ENCODE results near the gene RSAD2.
A peak's percentile ranks its signal among the peaks of the same experiment; 100 is the strongest.
"Not testable (repeated sequence)": the region's sequence is repeated elsewhere in the genome, so short reads cannot be mapped to it uniquely, and the experiment has no call there.

The RSAD2 gene

DNA sequence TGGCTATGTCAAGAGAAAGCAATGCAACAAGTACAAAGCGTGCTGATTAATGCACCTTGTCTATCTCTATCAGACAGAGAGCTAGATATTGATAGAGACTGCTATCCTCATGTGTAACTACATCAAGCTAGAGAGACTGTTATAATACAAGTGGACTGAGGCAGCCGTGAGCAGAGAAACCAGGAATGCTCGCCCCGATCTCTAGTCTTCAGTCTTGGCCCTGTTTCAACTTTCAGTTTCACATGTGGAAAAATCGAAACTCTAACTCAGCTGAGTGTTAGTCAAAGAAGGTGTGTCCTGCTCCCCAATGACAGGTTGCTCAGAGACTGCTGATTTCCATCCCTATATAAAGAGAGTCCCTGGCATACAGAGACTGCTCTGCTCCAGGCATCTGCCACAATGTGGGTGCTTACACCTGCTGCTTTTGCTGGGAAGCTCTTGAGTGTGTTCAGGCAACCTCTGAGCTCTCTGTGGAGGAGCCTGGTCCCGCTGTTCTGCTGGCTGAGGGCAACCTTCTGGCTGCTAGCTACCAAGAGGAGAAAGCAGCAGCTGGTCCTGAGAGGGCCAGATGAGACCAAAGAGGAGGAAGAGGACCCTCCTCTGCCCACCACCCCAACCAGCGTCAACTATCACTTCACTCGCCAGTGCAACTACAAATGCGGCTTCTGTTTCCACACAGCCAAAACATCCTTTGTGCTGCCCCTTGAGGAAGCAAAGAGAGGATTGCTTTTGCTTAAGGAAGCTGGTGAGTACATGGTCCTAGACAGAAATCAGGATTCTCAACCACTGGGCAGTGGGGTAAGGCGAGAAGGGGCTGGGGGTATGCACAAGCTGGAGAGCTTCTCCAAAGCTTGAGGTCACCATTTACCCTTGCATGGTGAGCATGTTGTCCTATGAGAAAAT, at the start of gene RSAD2:
RSAD2 (plus strand) TSS at position 376 of the 903 bp plus-strand sequence; CDS start at position 400, 24 bp downstream.
- DNase-seq = peak in 13 of 56 donors; percentile 2 to 53 (median 7)

DNA sequence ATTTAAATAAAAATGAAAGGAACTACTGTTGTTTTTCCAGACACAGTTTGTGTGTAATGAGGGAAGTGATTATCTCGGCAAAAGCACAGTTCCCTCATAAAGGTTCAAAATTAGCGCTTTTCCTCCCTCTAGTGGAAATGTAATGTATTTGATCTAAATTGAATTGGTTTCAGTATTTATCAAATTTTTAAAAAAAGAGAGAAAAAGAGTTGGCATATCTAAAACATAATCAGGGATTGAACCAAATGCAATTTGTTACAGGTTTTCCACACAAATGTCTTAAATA, 49.3 kb upstream of the RSAD2 start:
- no peak for DNase-seq

DNA sequence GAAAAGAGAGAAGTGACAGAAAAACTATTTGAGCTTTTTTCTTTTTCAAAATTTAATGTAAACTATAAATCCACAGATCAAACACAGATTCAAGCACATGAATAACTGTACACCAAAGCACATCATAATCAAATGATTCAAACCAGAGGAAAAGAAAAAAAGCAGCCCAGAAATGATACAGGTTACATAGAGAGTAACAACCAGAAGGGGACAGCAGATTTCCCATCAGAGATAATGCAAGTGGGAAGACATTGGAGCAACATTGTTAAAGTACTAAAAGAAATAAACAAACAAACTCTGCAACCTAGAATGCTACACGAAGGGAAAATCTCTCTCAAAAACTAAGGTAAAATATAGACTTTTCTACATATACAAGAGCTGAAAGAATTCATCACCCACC, 46.3 kb upstream of the RSAD2 start:
- DNase-seq = no peak

- peak in 5 of 56 donors; percentile 2 to 19 (median 6) for DNase-seq
These were observed 44.8 kb upstream of the RSAD2 start for GRCh38 chr2:6832596-6833299.

- DNase-seq = no peak
These were observed 44.3 kb upstream of the RSAD2 start for GRCh38 chr2:6833300-6833604.

DNA sequence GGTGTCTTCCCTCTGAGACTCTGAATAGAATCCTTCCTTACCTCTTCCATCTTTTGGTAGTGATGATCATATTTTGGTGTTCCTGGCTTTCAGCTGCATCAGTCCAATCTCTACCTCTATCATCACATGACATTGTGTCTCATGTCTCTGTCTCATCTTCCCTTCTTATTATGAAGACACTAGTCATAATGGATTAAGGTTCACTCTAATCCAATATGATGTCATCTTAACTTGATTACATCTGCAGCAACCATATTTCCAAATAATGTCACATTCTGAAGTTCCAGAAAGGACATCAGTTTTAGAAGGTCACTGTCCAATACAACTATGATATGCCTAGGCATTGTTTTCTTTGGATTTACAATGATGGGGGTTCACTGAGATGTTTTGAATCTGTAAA, 43.4 kb upstream of the RSAD2 start:
- no peak for DNase-seq

DNA sequence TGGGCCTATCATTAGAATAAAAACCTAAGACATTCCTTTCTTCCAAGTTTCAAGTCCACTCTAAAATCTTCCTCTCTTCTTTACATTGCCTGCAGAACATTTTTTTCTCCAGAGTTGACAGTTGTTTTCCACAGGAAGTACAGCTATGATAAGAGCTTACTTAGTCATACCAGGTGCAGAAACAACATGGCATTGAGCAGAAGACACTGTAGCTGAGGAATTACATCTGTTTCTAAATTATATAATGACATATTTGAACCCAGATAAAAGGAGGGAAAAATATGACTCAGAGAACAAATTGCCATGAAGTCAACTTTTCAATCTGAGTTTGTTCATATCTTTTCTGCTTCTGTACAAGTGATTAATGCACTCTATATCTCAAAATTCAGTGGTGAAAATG, 42.1 kb upstream of the RSAD2 start:
- DNase-seq = no peak

DNA sequence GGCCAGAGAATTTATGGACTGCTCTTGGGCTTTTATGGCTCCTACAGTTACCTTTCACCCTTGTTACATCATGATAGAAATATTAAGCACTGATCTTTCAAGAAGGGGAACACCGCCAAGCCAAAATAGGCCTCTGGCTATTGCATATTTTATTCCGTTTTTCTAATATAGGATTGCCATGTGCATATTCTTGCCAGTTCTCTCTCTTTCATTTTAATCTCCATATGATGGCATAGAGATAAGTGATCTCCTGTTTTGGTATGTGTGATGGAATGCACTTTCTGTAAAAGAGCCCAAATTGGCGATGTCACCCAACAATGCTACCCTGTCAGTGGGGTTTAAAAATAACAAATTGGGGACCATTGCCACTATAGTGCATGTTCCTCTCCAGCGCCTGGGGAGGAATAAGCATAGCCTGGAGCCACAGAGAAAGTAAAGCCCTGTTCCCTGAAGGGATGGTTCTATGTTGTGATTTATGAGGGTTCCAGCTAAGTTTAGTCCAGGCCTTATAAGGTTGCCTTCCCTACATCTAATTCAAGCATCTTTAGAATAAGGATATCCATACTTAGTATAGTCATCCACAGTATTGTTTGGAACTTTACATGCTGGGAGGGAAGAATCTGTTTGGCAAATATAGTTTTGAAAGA, 38.8 kb upstream of the RSAD2 start:
- DNase-seq = no peak

DNA sequence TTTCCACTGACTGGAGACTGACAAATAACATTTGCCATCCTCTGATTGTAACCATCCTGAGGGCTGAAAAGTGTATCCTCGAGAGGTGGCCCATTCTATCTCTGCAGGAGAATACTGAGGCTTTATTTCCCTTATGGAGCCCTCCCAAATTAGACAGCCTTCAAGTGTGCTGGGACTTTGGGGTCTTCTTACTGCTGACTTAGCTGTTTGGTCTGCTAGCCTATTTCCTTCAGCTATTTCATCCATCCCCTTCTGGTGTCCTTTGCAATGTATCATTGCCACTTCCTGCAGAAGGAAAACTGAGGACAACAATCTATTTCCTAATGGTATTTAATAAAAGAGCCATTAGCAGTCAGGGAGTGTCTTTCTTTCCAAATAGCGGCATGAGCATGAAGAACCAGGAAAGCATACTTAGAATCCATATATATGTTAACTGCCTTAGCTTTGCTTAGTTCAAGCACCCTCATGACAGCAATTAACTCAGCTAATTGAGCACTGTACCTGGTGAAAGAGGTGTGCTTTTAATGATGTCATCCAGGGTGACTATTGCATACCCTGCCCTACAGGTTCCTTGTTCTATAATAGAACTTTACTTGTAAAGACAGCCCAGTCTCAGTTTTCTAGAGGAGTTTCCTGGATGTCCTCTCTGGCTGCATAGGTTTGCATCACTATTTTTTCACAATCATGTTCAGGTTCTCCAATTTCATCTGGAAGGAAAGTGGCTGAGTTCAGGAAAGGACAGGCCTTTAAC, 35.9 kb upstream of the RSAD2 start:
- no peak for DNase-seq

- no peak for DNase-seq
These were observed 32.3 kb upstream of the RSAD2 start for GRCh38 chr2:6845312-6845711.

- no peak for DNase-seq
These were observed 31.7 kb upstream of the RSAD2 start for GRCh38 chr2:6845903-6846302.

GRCh38 chr2:6846540-6846939, 31.0 kb upstream of the RSAD2 start:
- no peak for DNase-seq

GRCh38 chr2:6846967-6847681, 30.5 kb upstream of the RSAD2 start:
- DNase-seq = no peak

DNA sequence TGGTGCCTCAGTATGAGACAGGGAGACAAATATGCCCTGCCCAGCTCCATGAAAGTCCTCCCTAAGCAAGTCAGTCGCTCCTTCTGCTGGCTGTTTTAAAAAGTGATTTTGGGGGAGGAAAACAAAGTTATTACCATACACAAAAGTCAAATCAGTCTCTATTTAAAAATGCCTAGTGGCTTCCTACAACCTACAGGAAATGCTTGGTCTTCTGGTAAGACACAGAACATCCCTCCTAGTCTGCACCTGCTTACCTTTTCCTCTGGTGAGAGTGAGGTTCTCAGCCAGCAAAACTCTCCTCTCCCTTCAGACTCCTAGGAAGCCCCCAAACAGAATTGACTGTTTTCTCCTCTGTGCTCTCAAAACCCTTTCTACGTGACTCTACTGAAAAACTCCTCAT, 25.4 kb upstream of the RSAD2 start:
- no peak for DNase-seq

- no peak for DNase-seq
These were observed 23.2 kb upstream of the RSAD2 start for GRCh38 chr2:6854416-6854815.

DNA sequence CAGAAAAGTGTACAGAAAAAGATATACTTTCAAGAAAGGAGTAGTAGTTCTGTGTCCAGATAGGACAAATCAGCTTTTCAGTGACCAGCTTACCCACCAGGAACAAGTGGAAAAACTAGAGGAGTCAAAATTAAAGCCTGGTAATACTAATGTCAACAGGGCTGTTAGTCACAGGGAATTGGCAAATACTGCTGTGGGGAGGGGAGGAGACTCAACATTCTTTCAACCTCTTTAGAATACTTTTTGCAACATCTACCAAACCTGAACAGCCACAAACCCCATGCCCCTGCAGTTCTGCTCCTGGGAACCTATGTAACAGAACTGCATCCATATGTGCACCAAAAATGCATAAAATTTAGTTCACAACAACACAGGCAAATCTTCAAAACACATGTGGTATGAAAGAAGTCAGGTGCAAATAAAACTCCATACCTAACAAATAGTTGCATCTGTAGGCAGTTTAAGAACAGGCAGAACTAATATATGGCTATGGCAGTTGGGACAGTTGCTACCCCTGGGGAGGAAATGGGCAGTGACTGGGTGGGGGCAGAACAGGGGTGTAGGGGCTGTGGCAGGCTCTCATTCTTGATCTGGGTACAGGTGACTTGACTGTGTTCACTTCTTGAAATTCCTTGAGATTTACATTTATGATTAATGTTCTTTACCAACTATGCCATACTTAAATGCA, 21.6 kb upstream of the RSAD2 start:
- DNase-seq = no peak

- DNase-seq = no peak
These were observed 21.0 kb upstream of the RSAD2 start for GRCh38 chr2:6856548-6856920.

DNA sequence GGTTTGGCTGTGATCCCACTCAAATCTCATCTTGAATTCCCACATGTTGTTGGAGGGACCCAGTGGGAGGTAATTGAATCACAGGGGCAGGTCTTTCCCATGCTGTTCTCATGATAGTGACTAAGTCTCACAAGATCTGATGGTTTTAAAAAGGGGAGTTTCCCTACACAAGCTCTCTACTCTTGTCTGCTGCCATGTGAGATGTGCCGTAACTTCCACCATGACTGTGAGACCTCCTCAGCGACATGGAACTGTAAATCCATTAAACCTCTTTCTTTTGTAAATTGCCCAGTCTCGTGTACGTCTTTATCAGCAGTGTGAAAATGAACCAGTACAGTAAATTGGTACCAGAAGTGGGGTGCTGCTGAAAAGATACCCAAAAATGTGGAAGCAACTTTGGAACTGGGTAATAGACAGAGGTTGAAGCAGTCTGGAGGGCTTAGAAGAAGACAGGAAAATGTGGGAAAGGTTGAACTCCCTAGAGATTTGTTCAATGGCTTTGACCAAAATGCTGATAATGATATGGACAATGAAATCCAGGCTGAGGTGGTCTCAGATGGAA, 19.0 kb upstream of the RSAD2 start:
- not testable (repeated sequence) for DNase-seq

DNA sequence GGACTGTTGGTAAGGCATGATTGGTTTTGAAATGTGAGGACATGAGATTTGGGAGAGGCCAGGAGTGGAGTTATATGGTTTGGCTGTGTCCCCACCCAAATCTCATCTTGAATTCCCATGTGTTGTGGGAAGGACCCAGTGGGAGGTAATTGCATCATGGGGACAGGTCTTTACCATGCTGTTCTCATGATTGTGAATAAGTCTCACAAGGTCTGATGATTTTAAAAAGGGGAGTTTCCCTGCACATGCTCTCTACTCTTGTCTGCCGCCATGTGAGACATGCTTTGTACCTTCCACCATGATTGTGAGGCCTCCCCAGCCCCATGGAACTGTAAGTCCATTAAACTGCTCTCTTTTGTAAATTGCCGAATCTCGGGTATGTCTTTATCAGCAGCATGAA, 17.3 kb upstream of the RSAD2 start:
- no peak for DNase-seq

DNA sequence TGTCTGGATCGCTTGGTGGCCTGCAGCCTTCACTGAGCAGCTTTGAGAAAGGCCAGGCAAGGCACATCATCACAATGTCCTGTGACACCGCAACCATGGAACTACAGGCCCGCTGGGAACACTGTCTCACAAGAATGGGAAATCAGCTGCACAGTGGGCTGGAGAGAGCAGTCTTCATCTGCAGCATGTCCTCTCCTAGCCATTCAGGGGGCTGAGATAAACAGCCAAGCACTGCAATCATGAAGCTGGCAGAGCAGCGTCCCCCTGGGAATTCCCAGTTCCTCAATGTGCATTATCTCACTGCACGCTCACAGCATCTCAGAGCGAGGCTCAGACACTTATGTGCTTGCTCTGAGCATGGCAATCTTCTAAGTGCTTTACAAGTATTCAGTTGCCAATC, 13.8 kb upstream of the RSAD2 start:
- DNase-seq = peak in 2 of 56 donors; percentile 3 to 7

All from nucleus accumbens (tissue), 56 donors.